ENCODE data around the gene LSR. TPM values are rescaled to one million over a fixed set of nuclear protein-coding genes. Genes with fewer than 3 reads are reported as not detected.

LSR gene
- total and polyA plus RNA-seq, 2 experiments from 2014 or later, result 116 to 212 TPM

GRCh38 chr19:35273686-35274259, 25.0 kb downstream of the LSR start (continued):
- TF ChIP-seq ZNF462 (CRISPR knock-in tag; IDR thresholded peaks at IDR 0.05) (no peak), ETS1 (IDR thresholded peaks at IDR 0.05) (no peak), NANOG (IDR thresholded peaks at IDR 0.05; ENCODE audit: borderline replicate concordance) (no peak), CREB1 (CRISPR knock-in tag; IDR thresholded peaks at IDR 0.05; ENCODE audit: low read depth) (no peak), ZNF114 (CRISPR knock-in tag; IDR thresholded peaks at IDR 0.05) (no peak), POLR2AphosphoS5 (IDR thresholded peaks at IDR 0.05; ENCODE audit: low read depth) (no peak)

- Mint-ChIP-seq H3K9me3 (no peaks in the 10 kb centered on the region; the same call in 2 of the 3 replicates), H3K27me3 (ENCODE audit: insufficient read depth, low read depth, poor library complexity) (peaks cover 17% of the 10 kb centered on the region), H3K4me1 (no peaks in the 10 kb centered on the region; the same call in 1 of the 3 replicates), H3K27ac (no peak overlapping the region), H3K4me3 (no peak overlapping the region), H3K36me3 (ENCODE audit: low read depth) (peaks cover 65% of the 10 kb centered on the region)
- no peaks in the 10 kb centered on the region for H3K79me2 ChIP-seq (replicated peaks; ENCODE audit: insufficient read depth)
- H3K9me2 ChIP-seq (ENCODE audit: insufficient read depth), result no peaks in the 10 kb centered on the region
- H2AFZ ChIP-seq, result no peak overlapping the region
- H3K27me3 ChIP-seq (ENCODE audit: insufficient read depth), result no peaks in the 10 kb centered on the region
- DNase-seq (ENCODE audit: low spot score) (no peak), ATAC-seq (no peak)
- peaks cover 7% of the 10 kb centered on the region; the same call in 1 of the 2 replicates for H3K4me1 ChIP-seq (ENCODE audit: insufficient read depth)
- H3K4me2 ChIP-seq, result no peak overlapping the region
- no peak overlapping the region for H3K27ac ChIP-seq (ENCODE audit: low read depth)
- peaks cover 5% of the 10 kb centered on the region; the same call in 1 of the 2 replicates for H4K20me1 ChIP-seq (replicated peaks; ENCODE audit: insufficient read depth)
- H3K36me3 ChIP-seq (ENCODE audit: insufficient read depth), result peaks cover 7% of the 10 kb centered on the region
- 0 out of 2 replicates have a peak, but pooled peaks cover 2% of the 10 kb centered on the region for H3F3A ChIP-seq (replicated peaks; ENCODE audit: low read depth)
- no peak overlapping the region for H3K4me3 ChIP-seq
- TF ChIP-seq NANOG (IDR thresholded peaks at IDR 0.05; ENCODE audit: borderline replicate concordance) (no peak), CREB1 (CRISPR knock-in tag; IDR thresholded peaks at IDR 0.05; ENCODE audit: low read depth) (no peak), ZNF462 (CRISPR knock-in tag; IDR thresholded peaks at IDR 0.05) (no peak), STAT1 (IDR thresholded peaks at IDR 0.05; ENCODE audit: unreplicated experiment) (no peak), JUNB (IDR thresholded peaks at IDR 0.05; ENCODE audit: unreplicated experiment) (no peak)
These were observed 25.5 kb downstream of the LSR start for GRCh38 chr19:35274323-35274722.
